ENCODE results near the gene INTS3.

DNA sequence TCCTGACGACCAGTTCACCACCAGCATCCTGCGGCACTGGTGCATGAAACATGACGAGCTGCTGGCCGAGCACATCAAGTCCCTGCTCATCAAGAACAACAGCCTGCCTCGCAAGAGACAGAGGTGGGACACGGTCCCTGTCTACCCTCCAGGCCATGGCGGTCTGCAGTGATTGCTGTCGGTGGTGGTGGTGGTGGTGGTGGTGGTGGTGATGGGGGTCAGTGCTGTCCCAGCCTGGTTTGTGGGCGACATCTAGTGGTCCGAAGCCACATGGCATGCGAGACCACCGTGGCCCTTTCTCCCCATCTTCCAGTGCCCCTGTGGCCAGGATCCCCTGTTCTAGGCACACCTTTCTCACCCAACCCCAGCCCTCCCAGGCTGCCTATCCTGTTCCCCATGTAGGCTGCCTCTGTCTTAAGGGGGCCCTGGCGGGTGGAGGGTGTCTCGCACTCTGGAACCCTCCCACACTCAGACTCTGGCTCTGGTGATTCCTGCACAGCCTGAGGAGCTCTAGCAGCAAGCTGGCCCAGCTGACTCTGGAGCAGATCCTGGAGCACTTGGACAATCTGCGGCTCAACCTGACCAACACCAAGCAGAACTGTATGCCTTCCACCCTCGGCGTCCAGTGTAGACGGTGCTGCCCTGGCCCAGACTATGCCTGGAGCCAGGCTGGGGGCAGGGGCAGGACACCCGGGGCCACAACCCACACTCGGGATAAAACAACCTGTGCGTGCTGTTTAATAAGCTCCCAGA, 44.2 kb downstream of the INTS3 start:
- TF ChIP-seq, protein P1, sequence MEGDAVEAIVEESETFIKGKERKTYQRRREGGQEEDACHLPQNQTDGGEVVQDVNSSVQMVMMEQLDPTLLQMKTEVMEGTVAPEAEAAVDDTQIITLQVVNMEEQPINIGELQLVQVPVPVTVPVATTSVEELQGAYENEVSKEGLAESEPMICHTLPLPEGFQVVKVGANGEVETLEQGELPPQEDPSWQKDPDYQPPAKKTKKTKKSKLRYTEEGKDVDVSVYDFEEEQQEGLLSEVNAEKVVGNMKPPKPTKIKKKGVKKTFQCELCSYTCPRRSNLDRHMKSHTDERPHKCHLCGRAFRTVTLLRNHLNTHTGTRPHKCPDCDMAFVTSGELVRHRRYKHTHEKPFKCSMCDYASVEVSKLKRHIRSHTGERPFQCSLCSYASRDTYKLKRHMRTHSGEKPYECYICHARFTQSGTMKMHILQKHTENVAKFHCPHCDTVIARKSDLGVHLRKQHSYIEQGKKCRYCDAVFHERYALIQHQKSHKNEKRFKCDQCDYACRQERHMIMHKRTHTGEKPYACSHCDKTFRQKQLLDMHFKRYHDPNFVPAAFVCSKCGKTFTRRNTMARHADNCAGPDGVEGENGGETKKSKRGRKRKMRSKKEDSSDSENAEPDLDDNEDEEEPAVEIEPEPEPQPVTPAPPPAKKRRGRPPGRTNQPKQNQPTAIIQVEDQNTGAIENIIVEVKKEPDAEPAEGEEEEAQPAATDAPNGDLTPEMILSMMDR (conservative IDR thresholded peaks at IDR 0.05; ENCODE audit: low read length), result peak; percentile 60
- no peak for TF ChIP-seq EZH2phosphoT487 (IDR thresholded peaks at IDR 0.05; ENCODE audit: borderline replicate concordance)
